ENCODE results near the gene POU6F1.

The POU6F1 gene

DNA sequence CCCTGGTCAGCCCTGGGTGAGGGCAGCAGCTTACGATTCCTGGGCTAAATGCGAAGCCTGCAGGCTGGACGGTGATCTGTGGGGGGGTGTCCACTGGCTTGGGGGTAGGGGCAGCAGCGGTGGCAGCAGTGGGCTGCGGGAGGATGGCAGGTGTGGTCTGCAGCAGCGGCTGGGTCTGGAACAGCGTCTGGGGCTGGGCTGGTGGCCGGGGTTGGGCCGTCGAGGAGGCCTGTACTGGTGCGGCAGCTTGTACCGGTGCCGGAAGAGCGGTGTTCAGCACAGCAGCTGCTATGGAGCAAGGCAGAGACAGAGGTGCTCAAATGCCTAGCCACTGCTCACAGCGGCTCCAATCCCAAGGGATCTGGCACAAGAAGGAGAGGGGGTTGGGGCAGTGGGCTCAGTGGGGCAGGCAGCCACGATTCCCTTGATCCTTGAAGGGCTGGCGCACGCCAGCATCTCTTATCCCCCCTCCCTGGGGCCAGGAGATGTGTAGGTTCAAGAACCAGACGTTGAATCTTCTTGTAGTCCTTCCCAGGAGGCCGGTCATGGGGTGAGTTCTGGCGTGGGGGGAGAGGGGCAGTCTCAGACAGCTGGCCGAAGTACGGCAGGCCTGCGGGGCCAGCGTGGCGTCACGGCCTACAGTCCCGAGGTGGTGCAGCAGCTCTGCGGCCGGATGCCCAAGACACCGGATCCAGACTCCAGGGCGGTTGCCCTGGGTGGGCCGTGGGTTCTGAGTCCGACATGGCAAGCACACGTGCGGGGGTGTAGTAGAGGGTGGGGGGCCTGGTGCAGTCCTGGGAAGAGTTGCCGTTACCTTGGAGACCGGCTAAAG lies 19.9 kb downstream of the POU6F1 start:
- DNase-seq, result no peak

DNA sequence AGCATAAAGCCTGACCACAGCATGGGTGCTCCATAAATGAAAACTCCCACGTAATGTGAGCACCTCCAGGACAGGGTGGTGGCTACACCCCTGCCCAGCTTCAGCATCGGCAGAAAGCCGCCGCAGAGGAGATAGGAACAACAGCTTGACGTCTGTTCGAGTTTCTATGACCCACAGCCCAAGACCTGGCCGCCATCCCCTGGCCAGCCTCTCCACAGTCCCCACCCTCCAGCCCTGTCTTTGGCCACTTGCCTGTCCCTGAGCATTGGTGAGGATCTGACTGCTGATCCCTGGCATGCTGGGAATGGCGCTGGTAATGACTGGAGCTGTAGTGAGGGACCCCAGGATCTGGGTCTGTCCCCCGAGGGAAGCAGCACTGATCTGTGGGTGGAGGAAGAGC lies 21.3 kb downstream of the POU6F1 start:
- no peak for DNase-seq

DNA sequence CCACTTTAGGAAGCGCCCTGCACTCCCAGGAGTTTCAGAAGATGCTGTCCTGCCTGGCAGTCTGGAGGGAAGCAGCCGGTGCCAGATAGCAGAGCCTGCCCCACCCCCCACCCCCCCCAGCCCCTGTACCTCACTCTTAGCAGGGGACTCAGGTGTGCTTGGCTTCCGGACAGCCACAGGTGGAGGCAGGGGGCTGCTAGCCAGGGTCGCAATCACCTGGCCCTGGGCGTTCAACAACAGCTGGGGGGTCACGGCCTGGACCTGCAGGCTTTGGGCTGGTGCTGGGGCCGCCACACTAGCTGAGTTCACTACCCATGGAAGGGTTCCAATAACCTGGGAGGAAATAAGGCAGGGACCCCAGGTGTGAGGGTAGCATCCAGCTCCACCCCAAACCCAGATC lies 22.0 kb downstream of the POU6F1 start:
- DNase-seq, result no peak

DNA sequence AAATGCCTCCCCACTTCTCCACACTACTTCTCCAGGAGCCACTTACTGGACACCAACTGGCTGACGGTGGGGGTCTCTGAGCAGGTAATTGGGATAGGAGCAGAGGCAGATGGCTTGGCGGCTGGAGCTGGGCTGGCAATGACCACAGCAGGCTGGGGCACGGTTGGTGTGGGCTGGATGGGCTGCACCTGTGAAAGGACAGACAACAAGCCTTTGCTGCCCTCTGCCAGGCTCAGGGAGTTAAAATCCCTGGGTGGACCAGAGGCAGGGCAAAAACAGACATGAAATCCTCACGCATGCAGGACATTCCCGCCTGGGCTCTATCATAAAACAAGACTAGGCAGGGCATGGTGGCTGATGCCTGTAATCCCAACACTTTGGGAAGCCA lies 25.6 kb downstream of the POU6F1 start:
- DNase-seq, result no peak

DNA sequence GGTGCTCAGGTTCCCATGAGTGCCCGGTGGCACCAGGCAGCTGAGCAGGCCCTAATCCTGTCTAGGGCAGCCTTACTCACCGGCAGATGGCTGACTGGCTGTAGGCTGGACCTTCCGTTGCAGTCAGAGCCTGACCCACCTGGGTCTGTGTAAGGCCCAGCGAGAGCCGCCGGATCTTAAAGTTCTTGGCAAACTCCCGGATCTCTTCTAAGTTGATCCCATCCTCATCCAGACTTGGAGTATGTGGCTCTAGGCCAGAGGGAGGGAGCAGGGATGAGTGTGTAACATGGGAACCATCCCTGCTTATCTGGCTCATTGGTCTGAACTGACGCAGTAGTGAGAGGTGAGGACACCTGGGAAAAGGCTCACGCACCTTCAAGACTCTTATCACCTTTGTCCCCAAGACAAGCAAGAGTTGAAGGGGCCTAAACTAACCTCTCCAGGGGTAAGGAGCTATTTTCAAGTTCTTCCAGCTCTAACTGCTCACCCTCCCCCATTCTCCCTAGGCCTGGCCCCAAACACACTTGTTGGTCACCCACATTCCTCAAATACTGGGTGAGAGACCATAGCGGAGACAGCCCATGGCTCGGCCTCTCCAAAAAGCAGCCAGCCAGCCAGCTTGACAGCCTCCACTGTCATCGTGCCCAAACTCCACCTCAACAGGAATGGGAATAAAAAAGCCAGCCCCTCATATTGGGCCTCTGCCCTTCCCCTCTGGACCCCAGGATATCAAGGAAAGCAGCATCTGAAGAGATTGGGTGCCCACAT lies 26.2 kb downstream of the POU6F1 start:
- no peak for DNase-seq

DNA sequence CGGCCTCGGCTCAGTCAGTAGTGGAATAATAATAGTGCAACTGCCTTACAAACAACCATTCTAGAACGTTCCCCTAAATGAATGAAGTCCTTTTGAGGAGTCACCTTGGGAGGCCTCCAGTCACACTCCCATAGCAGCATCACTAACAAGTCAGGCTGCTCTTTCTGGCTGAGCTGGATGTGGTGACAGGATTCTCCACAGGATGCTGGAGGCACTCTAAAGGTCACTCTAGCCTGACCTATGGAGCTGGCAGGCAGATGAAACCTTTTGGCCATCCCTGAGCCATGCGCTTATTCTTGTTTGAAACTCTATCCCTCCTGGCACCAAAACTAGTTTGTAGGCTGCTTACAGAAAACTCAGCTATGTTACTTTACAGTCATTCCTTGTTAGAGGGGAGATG lies 27.0 kb downstream of the POU6F1 start:
- no peak for DNase-seq

DNA sequence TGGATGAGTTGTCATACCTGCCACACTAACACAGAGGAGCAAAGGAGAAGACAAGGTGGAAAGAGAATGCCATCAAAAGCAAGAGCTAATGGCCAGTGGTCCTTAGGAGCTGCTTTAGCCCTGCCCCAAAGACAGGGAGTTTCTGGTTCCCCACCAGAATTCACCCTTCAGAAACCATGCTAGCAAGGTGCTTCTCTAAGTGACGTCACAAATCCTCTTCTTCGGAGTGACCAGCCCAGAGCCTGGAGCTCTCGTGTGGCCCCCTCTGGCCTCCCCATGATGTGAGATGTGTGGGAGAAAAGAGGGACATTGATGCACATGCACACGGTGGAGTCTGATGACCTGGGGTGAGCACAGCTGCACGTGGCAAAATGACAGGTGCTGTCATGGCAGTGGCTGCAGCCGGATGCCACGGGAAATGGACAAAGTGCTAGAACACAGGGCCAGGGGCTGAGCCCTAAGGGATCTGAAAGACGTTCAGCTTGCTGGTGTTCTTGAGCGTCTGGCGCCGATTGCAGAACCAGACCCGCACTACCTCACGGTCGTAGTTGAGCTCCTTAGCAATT lies 28.0 kb downstream of the POU6F1 start:
- DNase-seq, result no peak

DNA sequence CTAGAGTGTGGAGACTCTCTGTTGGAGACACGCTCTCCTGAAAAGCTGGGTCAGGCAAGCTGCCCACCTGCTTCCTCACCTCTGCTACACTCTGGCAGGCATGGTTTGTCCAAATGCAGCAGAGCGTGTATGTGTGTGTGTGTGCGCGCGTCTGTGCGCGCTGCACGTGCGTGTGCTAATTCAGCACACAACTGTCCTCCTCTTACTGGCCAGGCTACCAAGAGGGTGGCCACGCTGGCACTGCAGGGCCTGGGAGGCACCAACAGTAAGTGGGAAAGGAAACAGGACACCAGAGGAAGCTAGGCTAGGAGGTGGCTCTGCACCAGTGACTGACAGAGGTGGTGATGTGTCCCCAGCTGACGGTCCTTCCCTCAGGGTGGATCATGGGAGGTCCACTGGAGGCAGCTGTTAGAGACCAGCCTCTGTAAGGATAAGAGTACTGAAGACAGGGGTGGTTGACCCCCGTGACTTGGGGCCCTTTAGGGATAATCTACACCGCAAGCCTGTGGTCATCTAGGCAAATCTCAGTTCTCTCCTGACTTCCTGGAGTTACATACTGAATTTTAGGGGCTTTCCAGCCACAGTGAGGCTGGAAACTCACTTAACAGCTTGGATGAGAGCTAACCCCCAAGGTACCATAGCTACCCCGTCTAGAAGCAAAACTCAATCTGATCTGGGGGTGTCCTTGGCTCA lies 29.4 kb downstream of the POU6F1 start:
- no peak for DNase-seq

DNA sequence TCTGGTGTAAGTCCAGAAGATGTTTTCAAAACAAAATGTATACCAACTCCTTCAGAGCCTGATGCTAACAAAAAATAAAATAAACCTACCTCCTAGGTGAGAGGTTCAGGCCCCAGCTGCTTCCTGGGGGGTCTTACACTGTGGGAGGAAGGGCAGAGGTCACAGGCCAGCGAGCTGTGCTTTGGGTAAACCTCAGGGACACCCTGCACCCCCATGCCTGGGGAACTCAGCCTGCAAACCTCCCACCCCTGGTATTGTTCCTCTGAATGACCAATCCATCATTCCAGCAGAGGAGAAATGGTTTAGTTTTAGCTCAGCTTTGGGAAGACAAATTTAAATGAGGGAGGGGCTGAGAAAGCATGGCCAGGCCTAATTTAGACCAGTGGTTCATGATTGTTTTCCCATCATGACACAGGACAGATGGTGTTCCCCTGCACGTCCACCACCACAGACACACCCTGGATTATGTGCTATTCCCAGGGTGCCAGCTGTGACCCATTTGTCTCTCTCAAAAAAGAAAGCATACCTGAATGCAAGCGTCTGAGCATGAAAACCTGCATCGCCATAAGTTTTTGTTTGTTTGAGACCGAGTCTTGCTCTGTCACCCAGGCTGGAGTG lies 30.4 kb downstream of the POU6F1 start:
- no peak for DNase-seq

DNA sequence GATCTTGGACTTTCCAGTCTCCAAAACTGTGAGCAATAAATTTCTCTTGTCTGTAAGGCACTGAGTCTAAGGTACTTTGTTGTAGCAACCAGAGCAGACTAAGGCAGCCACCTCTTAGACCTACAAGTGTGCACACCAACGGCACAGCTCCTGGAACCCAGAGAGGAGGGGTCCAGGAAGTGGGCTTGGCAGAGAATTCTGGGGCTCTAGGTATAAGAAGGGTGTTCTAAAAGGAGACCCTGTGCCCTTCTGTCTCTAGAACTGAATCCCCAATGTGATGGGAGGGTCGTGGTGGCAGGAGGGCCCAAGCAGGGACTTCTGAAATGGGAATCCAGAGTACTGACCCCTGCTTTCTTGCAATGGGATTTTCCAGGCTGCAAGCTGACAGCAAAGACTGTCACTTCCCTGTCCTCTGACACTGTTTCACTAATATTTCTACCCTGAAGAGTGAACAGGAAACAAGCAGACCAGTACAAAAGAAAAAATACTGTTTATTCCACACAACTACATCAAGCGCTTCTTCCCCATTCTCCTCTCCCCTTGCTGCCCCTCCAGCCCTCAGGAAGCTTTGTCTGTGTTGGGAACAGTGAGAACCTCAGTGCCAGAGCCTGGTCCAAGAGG lies 31.3 kb downstream of the POU6F1 start:
- DNase-seq, result no peak

DNA sequence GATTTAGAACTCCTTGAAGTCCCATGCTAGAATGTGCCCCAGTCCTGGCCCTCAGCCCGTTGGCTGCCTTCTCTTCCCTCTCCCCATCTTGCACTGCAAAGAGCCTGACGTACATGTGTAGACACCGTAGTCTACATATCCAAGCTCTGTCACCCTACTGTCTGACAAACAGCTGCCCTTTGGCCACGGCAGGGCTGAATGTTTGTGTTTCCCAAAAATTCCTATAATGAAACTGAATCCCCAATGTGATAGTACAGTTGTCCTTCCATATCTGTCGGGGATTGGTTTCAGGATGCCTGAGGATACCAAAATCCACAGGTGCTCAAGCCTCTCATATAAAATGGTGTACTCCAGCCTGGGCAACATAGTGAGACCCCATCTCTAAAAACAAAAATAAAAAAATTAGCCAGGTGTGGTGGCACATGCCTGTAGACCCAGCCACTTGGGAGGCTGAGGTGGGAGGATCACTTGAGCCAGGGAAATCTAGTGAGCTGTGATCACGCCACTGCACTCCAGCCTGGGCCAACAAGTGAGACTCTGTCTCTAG lies 32.6 kb downstream of the POU6F1 start:
- DNase-seq, result no peak

DNA sequence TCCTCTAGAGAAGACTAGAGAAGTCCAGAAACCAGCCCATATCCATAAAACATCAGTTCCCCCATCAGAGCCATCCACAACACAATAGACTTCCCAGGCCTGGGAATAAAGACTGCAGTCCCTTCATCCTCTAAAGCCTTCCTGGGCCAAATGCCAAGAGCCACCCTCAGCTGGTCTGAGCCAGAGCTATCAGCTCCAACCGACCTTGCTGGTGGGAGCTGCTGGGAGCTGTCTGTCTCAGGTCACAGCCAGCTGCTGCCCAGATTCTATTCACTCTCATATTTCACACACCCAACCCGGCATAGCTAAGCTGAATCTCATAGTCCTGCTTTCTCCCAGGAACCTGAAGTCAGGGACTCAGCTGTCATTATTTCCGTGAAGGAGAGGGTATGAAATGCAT lies 34.0 kb downstream of the POU6F1 start:
- DNase-seq, result peak; percentile 17

DNA sequence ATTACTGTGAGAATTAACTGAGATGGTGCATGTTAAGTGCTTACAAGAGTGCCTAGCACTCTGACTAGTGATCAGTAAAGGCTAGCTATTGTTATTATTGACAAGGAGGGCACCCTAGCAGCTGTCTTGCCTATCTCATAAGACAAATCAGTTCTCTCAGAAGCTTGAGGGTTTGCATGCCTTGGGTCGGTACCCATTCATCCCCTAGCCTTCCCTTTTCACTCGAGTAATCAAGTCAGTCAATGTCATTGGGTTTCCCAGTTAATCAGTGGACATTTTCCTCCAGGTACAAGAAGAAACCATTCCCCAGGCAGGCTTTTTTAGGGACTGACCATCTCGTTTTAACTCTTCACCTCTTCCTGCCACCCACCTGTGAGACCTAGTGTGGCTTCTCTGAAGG lies 34.5 kb downstream of the POU6F1 start:
- no peak for DNase-seq

DNA sequence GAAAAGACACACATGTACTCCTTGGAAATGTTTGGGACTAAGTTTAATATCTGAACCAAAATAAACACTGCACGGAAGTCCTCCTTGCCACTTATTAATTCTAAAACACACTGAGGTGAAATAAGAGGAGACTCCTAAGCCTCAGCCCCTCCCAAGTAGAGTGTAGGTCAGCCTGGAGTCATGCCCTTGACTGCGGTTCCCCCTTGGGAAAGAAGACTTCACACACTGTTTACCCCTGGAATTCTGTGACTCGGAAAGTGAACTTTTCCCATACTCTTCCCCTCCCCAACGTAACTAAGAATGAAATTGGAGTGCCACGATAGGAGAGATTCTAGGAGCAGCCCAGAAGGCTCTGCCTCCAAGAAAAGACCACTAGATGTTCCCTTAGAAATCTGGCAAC lies 36.3 kb downstream of the POU6F1 start:
- DNase-seq, result no peak

DNA sequence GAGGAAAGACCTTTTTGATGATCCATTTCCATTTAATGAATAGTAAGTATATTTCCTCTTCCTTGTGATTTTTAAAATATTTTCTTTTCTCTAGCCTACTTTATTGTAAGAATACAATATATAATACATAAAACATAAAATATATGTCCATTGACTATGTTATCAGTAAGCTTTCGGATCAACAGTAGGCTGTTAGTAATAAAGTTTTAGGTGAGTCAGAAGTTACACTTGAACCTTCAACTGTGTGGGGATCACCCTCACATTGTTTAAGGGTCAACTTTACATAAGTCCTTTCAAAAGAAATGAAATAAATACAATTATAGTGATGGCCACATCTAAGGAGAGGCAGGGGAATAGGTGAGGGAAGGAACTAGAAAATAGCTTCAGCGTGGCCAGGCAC lies 40.0 kb downstream of the POU6F1 start:
- DNase-seq, result no peak

DNA sequence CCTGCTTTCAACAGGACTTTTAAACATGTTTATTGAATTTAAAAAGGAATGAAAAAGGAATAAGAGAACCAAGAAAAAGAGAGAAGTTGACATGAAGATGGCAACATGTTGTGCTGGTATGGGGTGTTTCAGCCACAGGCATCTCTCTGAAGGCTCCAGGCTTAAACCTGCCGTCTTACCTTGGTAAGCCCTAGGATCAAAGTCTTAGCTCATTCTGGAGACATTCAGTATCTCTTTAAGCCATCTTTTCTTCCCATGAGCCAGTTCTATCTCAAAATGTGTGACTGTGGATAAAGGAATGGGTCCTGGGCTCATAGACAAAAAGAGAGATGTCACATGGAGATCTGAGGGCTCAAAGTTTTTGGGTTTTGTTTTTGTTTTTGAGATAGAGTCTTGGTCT lies 43.4 kb downstream of the POU6F1 start:
- DNase-seq, result no peak

DNA sequence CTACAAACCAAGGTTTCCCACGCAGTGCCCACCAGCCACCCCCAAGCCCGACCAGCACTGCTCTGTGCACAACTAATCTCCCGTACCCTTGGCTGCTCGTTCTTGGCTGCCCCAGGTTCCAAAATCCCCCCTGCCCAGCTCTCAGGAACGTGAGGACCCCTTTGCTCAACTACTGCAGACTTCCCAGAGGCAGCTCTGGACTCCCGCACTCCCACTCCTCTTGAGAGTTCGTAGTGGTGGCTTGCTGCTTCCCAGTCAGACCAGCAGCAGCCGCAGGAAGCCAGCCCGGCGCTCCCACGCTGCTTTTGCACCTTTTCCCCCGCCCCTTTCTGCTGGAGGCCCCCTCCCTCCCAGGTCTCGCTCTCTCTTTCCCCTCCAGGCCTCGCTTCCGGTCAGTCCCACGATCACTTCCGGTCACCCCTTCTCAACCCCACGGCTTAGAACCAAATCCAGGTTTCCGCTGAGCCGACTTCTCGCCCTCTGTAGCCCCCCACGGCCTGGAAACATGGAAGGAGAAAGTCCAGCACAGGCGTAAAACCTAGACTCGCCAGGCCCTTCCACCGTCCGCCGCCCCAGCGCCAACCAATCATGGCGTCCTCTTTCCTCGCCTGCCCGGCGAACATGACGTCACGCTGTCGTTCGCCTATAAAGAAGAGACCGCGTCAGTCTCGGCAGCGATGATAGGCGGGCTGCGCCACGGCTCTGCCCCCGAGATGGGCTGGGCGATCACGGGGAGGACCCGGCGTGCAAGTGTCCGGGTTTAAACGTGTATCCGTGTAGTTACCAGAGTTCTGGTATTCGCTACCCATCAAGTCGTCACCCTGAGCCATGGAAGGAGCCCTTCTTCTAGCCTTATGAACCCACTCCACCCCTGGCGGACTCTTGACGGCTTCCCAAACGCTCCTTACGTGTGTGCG lies 45.1 kb downstream of the POU6F1 start, which contains the start of gene TFCP2:
Gene TFCP2 (minus strand): TSS at position 621 of the 917 bp plus-strand sequence. CDS start 713 bp downstream, outside the sequence.
- DNase-seq, result peak; percentile 71

DNA sequence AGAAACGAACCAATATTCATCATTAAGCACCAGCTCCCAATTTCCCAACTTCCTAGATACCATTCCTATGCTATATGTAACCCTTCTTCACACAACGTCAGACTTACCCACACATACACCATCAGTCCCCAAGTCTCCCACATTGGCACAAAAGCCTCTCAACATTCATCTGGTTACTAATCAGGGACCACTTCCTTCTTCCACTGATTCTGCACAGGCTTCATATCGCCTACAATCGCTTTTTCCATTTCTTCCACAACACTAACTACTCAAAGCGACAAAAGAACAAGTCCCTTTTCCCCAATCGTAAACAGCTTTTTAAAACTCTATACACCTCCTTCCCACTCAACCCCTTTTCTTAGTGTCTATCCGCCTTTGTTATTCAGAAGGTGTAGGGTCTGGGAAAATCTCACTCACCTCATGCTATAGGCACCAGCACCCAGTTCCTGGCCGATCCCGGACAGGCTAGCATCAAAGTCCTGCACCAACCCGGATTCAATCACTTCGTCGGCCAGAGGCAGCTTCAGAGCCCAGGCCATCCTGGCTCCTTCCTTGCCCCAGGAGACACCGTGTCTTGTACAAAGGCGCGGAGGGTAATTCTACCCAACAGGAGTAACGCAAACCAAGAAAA lies 45.9 kb downstream of the POU6F1 start:
- no peak for DNase-seq

DNA sequence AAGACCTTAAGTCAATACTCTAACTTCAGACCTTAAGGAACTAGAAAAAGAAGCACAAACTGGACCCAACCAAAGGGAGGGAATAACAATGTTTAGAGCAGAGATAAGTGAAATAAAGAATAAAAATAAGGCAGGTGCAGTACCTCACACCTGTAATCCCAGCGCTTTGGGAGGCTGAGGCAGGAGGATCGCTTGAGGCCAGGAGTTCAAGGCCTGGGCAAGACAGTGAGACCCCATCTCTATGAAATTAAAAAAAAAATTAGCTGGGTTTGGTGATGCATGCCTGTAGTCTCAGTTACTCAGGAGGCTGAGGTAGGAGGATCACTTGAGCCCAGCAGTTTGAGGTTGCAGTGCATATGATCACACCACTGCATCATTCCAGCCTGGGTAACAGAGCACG lies 54.1 kb downstream of the POU6F1 start:
- no peak for DNase-seq

DNA sequence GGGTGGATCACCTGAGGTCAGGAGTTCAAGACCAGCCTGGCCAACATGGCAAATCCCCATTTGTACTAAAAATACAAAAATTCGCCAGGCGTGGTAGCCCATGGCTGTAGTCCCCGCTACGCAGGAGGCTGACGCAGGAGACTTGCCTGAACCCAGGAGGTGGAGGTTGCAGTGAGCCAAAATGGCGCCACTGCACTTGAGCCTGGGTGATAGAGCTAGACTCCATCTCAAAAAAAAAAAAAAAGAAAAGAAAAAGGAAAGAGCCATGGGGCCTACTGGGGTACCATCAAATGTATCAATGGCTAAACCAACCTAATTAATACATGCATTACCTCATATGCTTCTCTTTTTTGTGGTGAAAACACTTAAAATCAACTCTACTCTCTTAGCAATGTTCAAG lies 55.6 kb downstream of the POU6F1 start:
- DNase-seq, result no peak

Measured in NCI-H446 treated with DMSO at 0.1 percent for 48 hours (cell line).